Left kidney (tissue), 2 donors: ENCODE results near the gene ATXN1. TPM values are rescaled to one million over a fixed set of nuclear protein-coding genes. Genes with fewer than 3 reads are reported as not detected.

ENCODE experiments used
- DNase-seq: peaks from one replicate; pipeline ENCODE4 v3.0.0-alpha.2; 2013
- polyA plus RNA-seq: library from polyadenylated mRNA; unstranded; fragments of 120-200 nt; gene quantifications from one replicate; pipeline ENCODE4 v1.2.1, GENCODE V29; 2013; ENCODE audit not compliant: insufficient read length

ATXN1 gene
- polyA plus RNA-seq, 1 donor: 23.6 TPM

DNA sequence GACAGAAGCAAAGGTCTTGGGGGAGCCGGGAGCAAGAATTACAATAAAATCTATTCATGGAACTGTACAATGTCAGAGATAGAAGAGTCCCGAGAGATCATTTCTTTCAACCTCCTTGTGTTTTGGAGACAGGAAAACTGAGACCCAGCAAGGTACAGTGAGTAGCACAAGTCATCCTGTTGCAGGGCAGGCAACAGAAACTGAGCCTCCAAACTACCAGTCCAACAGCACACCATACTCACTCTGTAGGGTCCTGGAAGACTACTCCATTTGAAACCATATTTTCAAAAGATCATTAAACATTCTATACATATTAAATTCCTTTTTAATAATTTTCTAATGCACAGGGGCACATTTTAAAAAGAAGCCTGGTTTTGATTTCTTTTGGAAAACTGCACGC lies 14.4 kb downstream of the ATXN1 start:
- no peak for DNase-seq

DNA sequence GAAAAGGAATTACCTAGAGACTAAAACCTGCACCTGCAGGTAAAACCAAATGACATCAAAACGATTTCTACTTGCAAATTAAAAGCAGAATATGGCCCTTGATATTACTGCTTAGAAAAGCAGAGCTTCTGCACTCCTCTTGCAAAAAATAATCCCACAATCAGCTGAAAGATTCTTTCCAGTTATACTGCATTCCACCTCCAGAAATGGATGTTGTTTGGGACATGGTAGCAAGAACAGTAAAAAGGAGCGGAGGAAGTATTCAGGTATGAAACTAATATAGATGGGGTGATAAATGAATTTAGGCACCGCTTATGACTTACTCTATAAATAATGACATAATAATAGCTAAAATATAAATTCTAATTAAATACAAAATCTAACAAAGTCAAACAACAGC lies 14.9 kb downstream of the ATXN1 start:
- DNase-seq: no peak

- no peak for DNase-seq
These were observed 17.5 kb downstream of the ATXN1 start for GRCh38 chr6:16743664-16744210.

GRCh38 chr6:16742116-16742515 lies 19.1 kb downstream of the ATXN1 start:
- no peak for DNase-seq

- no peak for DNase-seq
These were observed 19.9 kb downstream of the ATXN1 start for GRCh38 chr6:16741112-16742016.

GRCh38 chr6:16740097-16740496 lies 21.2 kb downstream of the ATXN1 start:
- DNase-seq: no peak

- no peak for DNase-seq
These were observed 21.9 kb downstream of the ATXN1 start for GRCh38 chr6:16739329-16739801.

DNA sequence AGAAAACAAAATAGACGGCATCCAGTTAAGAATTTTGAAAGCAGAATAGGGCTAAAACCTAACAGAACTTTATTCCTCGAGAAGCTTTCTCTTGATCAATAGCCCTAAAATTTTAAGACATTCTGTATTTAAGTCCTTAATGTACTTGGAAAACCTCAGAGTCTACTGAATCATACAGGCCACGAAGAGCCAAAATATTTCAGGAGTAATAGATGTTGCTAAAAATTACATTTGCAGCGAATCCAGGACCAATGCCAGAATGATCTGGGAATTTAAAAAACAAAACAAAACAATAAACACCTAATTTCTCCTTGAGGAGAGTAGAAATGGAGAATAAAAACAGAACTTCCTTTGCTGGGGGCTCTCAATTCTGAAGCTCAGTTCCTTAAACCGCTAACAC lies 23.3 kb downstream of the ATXN1 start:
- no peak for DNase-seq

GRCh38 chr6:16736856-16737775 lies 24.1 kb downstream of the ATXN1 start:
- no peak for DNase-seq

DNA sequence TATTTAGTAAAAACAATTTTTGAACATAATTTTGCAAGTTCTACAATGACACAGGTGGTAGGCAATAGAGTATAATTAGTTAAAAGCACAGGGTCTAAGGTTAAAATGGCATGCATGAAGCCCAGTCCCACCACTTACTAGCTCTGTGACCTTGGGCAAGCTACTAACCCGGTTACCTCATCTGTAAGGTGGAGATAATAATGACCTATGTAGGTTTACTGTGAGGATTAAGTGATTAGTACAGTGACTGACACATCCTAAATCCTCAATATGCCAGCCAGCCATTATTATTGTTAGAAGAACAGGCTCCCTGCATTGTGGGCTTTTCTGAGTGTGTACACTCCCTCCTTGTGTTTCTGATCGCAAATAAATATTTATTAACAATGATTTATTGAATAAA lies 26.2 kb downstream of the ATXN1 start:
- no peak for DNase-seq

DNA sequence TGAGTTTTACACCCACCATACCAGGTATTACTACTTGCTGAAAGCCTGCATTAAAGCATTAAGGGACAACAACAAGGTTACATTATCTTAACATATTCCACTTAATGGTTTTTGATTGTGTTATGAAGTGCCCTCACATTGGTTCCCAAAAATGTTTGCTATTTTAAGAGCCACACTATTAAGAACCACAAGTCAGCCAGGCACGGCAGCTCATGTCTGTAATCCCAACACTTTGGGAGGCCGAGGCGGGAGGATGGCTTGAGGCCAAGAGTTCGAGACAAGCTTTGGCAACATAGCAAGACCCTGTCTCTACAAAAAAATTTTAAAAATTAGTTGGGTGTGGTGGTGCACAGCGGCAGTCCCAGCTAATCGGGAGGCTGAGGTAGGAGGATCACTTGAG lies 28.2 kb downstream of the ATXN1 start:
- no peak for DNase-seq

GRCh38 chr6:16731478-16732051 lies 29.7 kb downstream of the ATXN1 start:
- DNase-seq: no peak

DNA sequence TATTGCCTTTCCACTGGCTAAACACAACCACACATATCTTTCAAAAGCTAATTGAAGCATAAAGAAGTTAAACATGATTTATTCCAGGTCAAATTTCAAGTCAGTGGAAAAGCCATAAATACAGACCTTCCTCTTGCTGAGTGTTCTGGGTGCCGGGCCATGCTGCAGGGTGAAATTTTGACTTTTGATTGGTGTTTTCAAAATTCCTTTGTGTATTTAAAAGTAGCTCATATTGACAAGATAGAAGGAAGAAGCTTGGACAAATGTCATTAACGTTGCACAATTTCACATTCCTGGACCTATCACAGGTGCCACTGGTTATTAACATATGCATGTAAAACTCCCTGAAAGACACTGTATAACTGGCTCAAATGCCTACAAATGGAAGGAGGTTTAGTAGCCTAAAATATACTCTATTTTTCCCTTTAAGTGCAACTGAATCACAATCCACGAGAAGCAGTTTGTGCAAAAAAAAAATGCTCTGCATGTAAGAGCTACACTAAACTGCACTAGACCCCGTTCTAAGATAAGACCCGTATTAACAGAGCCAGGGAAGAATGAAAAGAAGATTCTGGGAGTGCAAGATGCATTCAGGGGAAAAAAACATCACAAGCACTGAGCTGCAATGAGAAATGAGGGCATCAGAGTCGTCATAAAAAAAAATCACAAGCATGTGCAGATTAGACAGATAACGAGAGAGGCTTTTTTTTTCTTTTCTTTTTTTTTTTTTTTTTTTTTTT lies 30.4 kb downstream of the ATXN1 start:
- no peak for DNase-seq

GRCh38 chr6:16729744-16730143 lies 31.5 kb downstream of the ATXN1 start:
- no peak for DNase-seq

DNA sequence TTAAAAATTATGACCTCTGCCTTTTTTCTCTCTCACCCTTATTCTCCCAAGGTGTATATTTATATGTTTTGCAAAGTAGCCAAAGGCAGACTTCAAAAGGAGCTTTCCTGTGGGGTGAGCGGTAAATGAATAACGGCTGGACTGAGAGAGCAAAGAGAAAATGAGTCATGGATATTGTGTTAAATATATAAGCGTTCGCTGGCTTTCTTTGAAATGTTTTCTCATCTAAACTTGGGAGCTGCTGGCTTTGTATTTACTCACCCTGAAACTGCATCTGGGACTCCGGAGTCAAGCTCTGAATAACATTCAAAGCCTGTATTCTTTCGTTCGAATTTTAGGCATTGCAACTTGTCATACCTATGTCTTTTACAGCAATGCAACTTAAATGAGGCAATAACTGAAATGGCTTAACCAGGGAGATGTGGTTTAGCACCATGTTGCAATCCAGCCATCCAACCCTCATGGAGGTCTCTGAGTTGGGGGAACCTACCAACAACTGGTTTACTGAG lies 32.0 kb downstream of the ATXN1 start:
- DNase-seq: no peak

DNA sequence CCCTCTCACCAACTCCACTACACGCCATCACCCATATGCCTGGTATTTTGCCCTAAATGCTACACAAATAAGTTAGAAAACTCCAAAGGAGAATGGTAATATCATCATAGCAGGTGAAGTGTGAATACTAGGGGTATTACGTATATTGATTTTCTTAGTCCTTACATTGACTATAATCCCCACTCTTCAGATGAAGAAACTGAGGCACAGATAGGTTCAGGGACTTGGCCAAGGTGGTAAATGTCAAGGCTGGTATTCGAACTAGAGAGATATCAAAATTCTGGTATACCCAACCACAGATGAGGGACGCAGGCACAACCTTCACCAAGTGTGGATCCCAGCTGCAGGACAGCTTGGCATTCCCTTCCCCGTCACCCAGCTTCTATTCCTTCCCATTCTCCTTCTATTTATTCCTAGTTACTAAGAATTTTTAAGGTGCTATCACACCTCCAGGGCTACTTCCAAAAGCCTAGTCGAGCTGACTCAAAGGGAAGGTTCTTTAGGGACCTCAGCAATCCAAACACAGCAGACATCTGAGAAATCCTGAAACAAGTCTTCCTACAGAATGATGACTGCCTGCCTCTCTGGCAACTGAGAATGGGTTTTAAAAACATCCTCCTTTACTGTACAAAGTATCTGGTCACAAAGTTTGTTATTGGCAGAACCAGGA lies 32.6 kb downstream of the ATXN1 start:
- DNase-seq: no peak

DNA sequence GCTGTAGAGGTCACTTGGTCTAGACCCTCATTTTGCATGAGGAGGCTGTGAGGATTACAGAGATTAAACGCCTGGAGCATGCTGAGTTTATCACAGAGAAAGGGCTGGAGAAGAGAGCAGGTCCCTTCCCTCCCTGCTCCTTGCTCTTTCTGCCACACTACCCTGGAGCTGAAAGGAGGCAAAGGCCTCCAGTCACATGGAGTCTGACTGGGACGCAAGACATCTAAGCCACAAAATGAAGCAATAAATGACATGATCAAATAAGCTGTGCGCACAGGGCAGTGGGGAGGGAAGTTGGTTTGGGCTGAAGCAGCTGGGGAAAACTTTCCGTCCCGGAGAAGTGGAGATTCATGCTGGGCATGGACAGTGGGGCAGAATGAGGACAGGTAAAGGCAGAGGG lies 33.3 kb downstream of the ATXN1 start:
- no peak for DNase-seq

DNA sequence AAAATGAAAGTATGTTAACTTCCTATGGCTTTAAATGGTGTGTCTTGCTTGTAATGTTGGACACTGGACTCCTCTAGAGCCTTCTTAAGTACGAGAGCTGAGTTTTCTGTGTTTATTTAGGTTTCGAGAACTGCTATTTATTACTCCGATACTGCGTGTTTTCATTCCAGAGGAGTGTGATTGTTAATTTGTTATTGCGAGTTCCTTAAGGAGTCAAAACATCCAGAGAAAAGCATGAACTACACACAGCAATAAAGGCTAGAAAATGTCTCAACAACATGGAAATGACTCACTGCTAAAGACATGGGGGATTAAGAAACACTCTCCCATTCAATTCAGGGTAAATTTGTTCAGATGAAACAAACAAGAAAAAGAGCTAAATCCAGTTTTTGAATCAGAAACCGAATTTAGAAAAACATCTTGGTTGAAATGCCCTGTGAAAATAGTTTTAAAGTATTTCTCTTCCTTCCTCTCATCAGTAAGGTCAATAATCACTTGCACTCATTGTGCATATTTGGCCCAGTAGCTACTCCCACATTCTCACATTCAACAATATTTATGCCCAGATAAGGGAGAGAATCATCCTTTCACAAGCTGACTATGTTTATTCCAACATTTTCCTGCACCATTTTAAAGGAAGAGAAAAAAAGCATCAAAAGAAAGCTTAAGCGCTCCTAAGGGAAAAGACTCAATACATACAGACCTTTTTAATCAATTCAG lies 36.0 kb downstream of the ATXN1 start:
- DNase-seq: no peak

- no peak for DNase-seq
These were observed 37.4 kb downstream of the ATXN1 start for GRCh38 chr6:16723826-16724225.

DNA sequence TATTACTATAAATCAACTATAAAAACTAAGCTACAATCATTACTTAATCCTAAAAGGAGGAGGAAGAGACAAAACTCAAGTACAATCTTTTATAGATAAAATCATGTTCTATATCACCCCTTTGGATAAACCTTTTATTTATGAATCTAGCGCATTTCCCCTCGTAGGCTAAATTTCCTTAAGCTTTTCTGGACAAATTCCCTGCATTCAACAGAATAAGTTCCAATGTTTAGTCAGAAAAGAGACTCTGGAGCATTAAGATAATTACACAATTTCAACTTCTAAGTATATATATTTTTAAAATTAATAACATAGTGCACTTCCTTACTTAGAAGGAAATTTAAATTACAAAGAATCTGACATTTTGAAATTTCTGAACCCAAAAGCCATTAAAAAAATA lies 37.9 kb downstream of the ATXN1 start:
- DNase-seq: no peak
